Measurements from ENCODE around the gene ARHGEF28. TPM values are rescaled to one million over a fixed set of nuclear protein-coding genes. Genes with fewer than 3 reads are reported as not detected.
A peak's percentile ranks its signal among the peaks of the same experiment; 100 is the strongest.

The ARHGEF28 gene
- total and polyA plus RNA-seq, 2 of the 13 experiments (the other 11 are each of a cell fraction or from before 2014, with no cell fraction given): 17.4 to 34.1 TPM

DNA sequence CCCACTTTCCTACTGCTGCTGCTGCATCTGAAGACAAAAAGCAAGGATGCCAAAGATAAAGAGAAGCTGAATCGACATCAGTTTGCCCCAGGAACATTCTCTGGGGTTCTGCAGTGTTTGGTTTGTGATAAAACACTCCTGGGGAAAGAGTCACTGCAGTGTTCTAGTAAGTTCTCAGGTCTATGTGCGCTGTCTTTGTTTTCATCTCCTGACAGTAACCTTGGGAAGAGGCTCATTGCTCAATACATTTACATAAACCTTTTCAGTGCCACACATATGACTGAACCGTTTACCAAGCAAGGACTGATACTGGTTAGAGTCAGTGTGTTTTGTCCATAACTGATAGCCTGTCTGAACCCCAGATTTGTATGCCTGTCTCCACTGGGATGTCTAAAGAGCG, 232.1 kb downstream of the ARHGEF28 start (continued):
- peak; percentile 63; the same call in 1 of the 2 replicates for TF ChIP-seq ZNF644 (CRISPR knock-in tag; IDR thresholded peaks at IDR 0.05; ENCODE audit: low read depth)
- TF ChIP-seq SYNCRIP (IDR thresholded peaks at IDR 0.05; ENCODE audit: insufficient read depth, low read depth, low read length): no peak
- TF ChIP-seq GFI1 (CRISPR knock-in tag; IDR thresholded peaks at IDR 0.05; ENCODE audit: borderline replicate concordance): peak; percentile 40; the same call in 1 of the 2 replicates
- TF ChIP-seq, protein P1, sequence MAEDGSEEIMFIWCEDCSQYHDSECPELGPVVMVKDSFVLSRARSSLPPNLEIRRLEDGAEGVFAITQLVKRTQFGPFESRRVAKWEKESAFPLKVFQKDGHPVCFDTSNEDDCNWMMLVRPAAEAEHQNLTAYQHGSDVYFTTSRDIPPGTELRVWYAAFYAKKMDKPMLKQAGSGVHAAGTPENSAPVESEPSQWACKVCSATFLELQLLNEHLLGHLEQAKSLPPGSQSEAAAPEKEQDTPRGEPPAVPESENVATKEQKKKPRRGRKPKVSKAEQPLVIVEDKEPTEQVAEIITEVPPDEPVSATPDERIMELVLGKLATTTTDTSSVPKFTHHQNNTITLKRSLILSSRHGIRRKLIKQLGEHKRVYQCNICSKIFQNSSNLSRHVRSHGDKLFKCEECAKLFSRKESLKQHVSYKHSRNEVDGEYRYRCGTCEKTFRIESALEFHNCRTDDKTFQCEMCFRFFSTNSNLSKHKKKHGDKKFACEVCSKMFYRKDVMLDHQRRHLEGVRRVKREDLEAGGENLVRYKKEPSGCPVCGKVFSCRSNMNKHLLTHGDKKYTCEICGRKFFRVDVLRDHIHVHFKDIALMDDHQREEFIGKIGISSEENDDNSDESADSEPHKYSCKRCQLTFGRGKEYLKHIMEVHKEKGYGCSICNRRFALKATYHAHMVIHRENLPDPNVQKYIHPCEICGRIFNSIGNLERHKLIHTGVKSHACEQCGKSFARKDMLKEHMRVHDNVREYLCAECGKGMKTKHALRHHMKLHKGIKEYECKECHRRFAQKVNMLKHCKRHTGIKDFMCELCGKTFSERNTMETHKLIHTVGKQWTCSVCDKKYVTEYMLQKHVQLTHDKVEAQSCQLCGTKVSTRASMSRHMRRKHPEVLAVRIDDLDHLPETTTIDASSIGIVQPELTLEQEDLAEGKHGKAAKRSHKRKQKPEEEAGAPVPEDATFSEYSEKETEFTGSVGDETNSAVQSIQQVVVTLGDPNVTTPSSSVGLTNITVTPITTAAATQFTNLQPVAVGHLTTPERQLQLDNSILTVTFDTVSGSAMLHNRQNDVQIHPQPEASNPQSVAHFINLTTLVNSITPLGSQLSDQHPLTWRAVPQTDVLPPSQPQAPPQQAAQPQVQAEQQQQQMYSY (CRISPR knock-in tag; IDR thresholded peaks at IDR 0.05): no peak
- TF ChIP-seq, protein P2, sequence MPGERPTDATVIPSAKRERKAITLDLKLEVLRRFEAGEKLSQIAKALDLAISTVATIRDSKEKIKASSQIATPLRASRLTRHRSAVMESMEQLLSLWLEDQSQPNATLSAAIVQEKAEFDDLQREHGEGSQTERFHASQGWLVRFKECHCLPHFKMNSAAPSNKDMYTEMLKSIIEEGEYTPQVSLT (CRISPR knock-in tag; IDR thresholded peaks at IDR 0.05; ENCODE audit: borderline replicate concordance, low read depth): no peak
- no peak for TF ChIP-seq ZNF546 (CRISPR knock-in tag; conservative IDR thresholded peaks at IDR 0.05)
- TF ChIP-seq BCL6 (CRISPR knock-in tag; IDR thresholded peaks at IDR 0.05): peak; percentile 79
- TF ChIP-seq ZNF180 (CRISPR knock-in tag; IDR thresholded peaks at IDR 0.05; ENCODE audit: borderline replicate concordance, low read depth): no peak
- TF ChIP-seq ZBTB8A (CRISPR knock-in tag; IDR thresholded peaks at IDR 0.05; ENCODE audit: borderline replicate concordance, low read depth): no peak
- peak; percentile 84 for TF ChIP-seq HOXA5 (CRISPR knock-in tag; IDR thresholded peaks at IDR 0.05)
- TF ChIP-seq FOXK1 (CRISPR knock-in tag; IDR thresholded peaks at IDR 0.05; ENCODE audit: borderline replicate concordance, low read depth): peak; percentile 85
- TF ChIP-seq GZF1 (CRISPR knock-in tag; IDR thresholded peaks at IDR 0.05): no peak
- no peak for TF ChIP-seq ZNF230 (CRISPR knock-in tag; IDR thresholded peaks at IDR 0.05)
- TF ChIP-seq, protein P3, sequence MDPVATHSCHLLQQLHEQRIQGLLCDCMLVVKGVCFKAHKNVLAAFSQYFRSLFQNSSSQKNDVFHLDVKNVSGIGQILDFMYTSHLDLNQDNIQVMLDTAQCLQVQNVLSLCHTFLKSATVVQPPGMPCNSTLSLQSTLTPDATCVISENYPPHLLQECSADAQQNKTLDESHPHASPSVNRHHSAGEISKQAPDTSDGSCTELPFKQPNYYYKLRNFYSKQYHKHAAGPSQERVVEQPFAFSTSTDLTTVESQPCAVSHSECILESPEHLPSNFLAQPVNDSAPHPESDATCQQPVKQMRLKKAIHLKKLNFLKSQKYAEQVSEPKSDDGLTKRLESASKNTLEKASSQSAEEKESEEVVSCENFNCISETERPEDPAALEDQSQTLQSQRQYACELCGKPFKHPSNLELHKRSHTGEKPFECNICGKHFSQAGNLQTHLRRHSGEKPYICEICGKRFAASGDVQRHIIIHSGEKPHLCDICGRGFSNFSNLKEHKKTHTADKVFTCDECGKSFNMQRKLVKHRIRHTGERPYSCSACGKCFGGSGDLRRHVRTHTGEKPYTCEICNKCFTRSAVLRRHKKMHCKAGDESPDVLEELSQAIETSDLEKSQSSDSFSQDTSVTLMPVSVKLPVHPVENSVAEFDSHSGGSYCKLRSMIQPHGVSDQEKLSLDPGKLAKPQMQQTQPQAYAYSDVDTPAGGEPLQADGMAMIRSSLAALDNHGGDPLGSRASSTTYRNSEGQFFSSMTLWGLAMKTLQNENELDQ (CRISPR knock-in tag; IDR thresholded peaks at IDR 0.05; ENCODE audit: borderline replicate concordance): no peak
- no peak for TF ChIP-seq ZNF616 (CRISPR knock-in tag; IDR thresholded peaks at IDR 0.05; ENCODE audit: low read depth)
- TF ChIP-seq SRSF9 (IDR thresholded peaks at IDR 0.05; ENCODE audit: borderline replicate concordance, insufficient read depth, low read depth, low read length, poor library complexity, severe bottlenecking): no peak
- TF ChIP-seq ZKSCAN8 (CRISPR knock-in tag; IDR thresholded peaks at IDR 0.05; ENCODE audit: borderline replicate concordance): peak; percentile 39; the same call in 1 of the 2 replicates
- TF ChIP-seq TBL1XR1 (IDR thresholded peaks at IDR 0.05; ENCODE audit: borderline replicate concordance, low read length, partially characterized antibody): no peak
- TF ChIP-seq POLR2AphosphoS5 (IDR thresholded peaks at IDR 0.05; ENCODE audit: low read depth, low read length): no peak
- no peak for TF ChIP-seq ZSCAN9 (CRISPR knock-in tag; IDR thresholded peaks at IDR 0.05; ENCODE audit: borderline replicate concordance)
- TF ChIP-seq ZNF350 (CRISPR knock-in tag; IDR thresholded peaks at IDR 0.05; ENCODE audit: borderline replicate concordance, low read depth): no peak
- no peak for TF ChIP-seq ZNF709 (CRISPR knock-in tag; IDR thresholded peaks at IDR 0.05)
- TF ChIP-seq ZNF570 (CRISPR knock-in tag; IDR thresholded peaks at IDR 0.05; ENCODE audit: borderline replicate concordance): no peak
- no peak for TF ChIP-seq ZNF33A (CRISPR knock-in tag; IDR thresholded peaks at IDR 0.05; ENCODE audit: borderline replicate concordance)
- no peak for TF ChIP-seq ZBTB7A (CRISPR knock-in tag; IDR thresholded peaks at IDR 0.05)
- TF ChIP-seq ELF3 (CRISPR knock-in tag; IDR thresholded peaks at IDR 0.05): peak; percentile 50; the same call in 1 of the 2 replicates
